Measurements from ENCODE around the gene SEMG1. TPM values are rescaled to one million over a fixed set of nuclear protein-coding genes. Genes with fewer than 3 reads are reported as not detected.
A peak's percentile ranks its signal among the peaks of the same experiment; 100 is the strongest.

SEMG1 gene, protein sequence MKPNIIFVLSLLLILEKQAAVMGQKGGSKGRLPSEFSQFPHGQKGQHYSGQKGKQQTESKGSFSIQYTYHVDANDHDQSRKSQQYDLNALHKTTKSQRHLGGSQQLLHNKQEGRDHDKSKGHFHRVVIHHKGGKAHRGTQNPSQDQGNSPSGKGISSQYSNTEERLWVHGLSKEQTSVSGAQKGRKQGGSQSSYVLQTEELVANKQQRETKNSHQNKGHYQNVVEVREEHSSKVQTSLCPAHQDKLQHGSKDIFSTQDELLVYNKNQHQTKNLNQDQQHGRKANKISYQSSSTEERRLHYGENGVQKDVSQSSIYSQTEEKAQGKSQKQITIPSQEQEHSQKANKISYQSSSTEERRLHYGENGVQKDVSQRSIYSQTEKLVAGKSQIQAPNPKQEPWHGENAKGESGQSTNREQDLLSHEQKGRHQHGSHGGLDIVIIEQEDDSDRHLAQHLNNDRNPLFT
- under 1 TPM in 1 of 10 donors, not detected in 9; 0.07 TPM for polyA plus RNA-seq (ENCODE audit: insufficient read length in 10 of 10)
- long read RNA-seq, donor 1: 0 reads
- long read RNA-seq, donor 2: 0 reads
- long read RNA-seq, donor 3: 0 reads
- long read RNA-seq, donor 4: 0 reads
- long read RNA-seq, donor 5: 0 reads
- long read RNA-seq, donor 6: 0 reads
- long read RNA-seq, donor 7: 0 reads
- long read RNA-seq, donor 8: 0 reads
- long read RNA-seq, donor 9: 0 reads

DNA sequence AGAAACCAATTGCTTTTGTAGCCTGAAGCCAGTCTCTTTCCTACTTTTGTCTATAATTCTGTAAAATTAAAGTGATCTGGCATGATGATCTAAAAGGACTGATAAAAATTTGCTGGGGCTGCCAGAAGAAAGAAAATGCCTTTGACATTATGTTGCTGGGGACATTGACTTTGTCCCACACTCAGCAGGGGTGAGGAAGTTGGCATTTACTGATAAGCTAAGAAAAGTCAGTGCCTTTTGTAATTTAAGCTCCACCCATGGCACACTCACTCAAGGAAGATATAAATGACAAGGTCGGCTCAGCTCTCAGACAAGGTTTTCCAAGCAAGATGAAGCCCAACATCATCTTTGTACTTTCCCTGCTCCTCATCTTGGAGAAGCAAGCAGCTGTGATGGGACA, at the start of gene SEMG1:
Gene SEMG1 (plus strand): TSS at position 309 of the 400 bp plus-strand sequence. CDS start 21 bp downstream, at position 330.
- no peak for DNase-seq

DNA sequence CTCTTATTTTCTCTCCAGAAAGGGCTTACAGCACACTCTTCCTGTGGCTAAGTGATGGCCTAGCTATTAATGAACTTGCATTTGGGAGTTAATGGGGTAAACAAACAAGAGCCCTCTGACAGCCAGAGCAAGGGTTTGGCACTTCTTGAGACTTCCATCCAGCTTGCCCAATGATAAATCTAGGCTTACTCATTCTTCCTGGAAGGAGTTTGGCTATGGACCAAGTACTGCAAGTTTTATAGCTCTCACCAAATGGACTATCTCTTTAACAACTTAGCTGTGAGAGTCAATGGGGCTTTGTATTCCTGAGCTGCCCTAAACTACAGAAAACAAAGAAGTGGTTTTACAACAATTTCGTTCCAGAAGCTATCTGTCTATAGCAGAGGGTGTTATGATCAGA, 48.9 kb upstream of the SEMG1 start:
- peak in 2 of 3 donors; percentile 2 to 11 for DNase-seq

DNA sequence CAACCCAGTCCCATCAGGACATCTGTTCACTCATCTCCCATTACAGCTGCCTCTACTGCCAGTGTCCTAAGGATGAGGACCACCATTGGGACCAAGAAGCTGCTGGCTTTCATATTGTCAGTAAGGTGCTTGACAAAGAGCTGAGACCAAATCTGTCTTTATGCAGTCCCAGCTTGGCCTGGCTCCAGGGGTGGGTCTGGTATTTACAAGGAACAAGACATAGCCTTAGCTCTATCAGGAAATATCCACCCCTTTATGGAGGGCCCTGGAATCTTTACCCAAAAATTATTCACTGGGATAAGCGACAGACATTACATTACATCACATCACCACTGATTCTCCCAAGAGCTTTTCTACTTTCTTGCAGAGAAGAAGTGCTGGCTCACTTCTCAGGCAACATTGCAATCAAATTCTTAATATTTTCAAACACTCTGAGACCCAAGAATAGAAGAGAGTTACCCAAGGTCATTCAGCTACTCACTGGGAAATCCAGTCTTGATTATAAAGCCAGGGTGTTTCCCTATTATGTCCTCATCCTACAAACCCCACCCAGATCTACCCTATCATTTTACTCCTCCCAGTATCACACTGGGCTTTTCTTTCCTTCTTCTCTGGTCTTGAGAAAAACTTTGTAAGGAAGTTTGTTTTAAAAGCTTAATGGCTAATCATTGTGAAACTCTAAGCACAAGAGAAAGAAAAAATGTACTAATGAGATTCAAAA, 43.6 kb upstream of the SEMG1 start:
- no peak for DNase-seq

DNA sequence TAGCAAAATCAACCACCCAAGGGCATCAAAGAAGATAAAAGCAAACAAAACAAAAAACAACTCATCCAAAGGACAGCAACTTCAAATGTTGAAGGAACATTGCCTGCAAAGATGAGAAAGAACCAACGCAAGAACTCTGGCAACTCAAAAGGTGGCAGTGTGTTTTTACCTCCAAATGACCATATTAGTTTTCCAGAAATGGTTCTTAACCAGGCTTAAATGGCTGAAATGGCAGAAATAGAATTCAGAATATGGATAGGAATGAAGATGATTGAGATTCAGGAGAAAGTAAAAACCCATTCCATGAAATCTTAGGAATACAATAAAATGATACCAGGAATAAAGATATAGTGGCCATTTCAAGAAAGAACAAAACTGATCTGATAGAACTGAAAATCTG, 41.9 kb upstream of the SEMG1 start:
- no peak for DNase-seq

DNA sequence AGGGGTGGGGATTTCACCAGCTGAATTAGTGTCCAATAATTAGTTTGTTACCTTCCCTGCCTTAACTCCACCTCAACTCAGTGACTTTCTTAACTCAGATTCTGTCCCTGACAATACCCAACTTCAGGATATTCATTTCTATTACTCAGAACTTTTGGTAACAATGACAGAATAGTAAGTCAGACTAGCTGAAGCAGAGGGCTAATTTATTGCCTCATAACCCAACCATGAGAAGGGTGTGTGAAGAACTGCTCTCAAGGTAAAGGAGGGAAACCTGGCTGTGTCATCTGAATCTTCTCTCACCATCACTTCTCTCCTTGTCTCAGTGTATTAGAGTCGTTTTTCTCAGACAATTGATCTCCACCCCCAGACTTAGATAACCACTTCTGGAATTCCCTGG, 33.3 kb upstream of the SEMG1 start:
- no peak for DNase-seq

DNA sequence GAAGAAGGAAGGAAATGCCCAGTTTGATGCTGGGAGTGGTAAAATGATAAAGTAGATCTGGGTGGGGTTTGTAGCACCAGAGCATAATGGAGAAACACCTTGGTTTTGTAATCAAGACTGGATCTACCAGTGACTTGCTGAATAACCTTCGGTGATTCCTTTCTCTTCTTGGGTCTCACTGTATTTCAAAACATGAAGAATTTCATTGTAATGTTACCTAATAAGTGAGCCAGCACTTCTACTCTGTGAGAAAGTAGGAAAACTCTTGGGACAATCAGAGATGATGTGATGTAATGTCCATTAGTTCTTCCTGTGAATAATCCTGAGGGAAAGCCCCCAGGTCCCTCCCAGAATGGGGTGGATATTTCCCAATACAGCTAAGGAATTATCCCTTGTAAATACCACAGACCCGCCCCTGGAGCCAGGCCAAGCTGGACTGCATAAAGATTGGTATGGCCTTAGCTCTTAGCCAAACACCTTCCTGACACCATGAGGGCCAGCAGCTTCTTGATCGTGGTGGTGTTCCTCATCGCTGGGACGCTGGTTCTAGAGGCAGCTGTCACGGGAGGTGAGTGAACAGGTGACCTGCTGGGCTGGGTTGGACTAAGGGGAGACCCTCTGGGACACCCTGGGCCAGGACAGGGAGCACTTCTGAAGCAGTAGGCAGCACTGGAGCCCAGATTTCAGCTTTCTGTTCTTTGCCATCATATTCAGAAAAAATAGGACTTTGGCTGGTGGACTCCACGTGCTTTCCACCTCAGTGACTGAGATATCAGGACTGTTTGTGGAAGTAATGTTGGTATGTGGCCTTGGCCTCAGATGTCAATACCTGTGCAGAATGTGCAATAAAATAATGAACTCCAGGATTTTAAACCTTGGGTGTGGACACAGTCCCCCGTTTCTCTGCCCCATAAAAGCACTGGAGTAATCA, 32.1 kb upstream of the SEMG1 start, which contains the start of gene PI3:
Gene PI3 (plus strand): TSS at position 469 of the 931 bp plus-strand sequence. CDS start 21 bp downstream, at position 490.
- DNase-seq: no peak

DNA sequence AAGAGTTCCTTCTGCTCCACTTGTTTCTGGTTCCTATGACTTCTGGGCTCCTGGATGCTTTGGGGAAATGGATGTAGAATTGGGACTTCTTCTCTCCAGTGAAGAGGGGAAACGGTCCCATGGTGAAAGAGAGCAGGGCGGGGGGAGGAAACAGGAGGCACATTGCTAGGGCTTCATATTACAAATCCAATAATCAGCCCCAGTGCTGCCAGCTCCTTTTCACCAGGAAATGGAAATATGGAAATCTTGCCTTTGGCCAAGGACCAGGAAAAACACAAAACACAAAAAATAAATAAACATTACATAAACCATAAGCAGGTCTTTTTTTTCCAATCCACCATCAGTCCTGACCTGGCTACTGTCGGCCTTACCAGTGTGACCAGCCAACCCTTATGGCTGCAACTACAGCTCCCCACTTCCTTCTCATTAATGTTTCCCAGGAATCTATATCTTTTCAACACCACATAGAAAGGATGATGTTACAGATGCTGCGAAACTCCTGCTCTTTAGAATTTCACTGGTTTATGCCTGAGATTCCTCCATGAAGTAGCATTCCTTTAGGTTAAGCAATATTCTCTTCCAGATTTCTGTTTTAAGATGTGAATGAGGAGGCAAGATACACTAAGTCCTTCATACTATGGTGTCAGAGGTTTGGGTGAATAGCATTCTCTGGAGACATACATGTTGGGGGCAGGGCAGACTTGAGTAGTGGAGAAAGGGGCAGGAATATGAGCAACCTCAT, 30.1 kb upstream of the SEMG1 start:
- DNase-seq: no peak

DNA sequence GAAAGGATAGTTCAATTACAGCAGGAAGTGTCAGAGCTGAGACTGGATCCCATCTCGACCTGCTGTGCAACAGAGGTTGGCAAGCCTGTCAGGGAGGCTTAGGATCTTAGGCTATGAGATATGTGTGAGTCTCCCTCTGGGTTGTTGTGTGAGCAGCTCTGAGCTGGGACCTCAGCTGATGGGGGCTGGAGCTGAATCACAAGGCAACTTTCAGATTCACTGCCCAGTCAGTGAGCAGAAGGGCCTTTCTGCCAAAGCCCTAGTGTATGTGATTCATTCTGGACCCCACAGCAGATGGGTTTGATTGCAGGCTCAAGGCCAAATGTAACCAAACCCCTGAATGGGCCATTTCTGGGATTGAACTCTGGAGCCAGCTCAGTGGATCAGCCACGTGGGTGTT, 27.7 kb upstream of the SEMG1 start:
- no peak for DNase-seq

DNA sequence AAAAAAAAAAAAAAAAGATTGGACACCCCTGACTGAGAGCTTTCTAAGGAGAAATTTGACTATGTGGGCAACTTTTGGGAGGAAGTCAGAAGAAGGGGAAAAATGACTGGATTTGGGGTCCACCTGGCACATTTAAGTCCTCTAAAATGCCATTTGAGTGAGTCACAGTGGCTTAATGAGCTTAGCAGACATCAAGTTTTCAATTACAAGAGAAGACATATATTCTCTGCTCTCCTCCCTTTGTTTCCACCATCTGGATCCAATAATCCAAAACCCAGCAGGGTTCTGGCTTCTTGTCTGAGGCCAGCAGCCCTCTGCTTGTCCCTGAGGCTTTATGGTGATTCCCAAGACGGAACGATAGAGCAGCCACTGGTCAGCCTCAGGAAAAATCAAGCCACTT, 25.2 kb upstream of the SEMG1 start:
- DNase-seq: peak in 2 of 3 donors; percentile 7

DNA sequence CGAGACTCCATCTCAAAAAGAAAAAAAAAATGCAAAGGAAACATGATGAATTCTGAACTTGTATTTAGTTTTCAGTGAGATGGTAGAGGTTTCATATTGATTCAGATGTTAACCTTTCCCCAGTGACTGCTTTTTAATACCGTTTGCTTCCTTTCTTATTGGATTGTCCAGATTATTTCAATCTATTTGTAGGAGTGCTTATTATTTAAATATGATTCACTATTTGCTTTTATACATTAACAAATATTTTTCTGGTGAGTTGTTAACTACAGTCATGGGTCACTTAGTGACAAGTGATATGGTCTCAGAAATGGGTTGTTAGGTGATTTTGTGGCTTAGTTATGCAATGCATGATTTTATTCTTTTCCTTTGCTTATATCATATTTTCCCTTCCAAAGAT, 23.7 kb upstream of the SEMG1 start:
- no peak for DNase-seq

DNA sequence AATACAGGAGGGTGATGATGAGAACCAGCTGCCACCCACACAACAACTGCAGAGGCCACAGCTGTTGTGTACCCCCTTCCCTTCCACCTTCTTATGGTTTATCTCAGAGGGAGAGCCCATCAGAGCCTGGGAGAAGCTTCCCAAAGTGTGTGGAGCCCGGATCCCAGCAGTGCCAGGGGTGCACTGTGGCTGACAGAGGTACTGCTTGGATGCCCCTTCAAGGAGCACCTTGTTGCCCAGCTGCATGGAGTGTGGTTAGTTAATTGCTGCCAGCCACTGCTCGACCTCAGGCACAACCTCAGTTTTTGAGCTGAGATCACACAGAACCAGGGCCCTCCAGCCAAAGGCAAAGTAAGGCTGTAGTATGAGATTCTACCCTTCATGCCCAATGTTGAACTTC, 19.1 kb upstream of the SEMG1 start:
- no peak for DNase-seq

DNA sequence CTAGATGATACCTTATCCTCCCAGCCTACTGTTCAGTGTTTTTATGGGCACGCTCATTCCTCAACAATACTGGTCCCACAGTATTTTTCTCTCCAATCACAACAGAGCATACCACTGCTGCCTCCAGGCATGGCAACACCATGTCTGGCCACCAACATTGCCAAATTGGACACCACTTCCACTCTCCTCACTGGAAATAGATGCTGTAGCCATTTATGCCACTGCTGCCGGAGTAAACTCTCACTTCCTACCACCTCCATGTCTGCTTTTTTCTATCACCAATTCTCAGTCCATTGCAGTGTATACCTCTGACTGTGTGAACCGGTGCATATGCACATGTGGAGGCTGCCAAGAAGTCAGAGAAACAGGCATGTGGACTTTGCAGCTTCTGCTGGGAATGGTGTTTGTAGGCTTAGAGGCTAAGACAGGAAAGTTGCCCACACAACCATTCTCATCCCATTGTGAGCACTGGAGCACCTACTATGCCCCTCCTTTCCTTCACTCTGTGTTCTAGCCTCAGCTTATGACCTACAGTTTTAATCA, 17.7 kb upstream of the SEMG1 start:
- DNase-seq: no peak

DNA sequence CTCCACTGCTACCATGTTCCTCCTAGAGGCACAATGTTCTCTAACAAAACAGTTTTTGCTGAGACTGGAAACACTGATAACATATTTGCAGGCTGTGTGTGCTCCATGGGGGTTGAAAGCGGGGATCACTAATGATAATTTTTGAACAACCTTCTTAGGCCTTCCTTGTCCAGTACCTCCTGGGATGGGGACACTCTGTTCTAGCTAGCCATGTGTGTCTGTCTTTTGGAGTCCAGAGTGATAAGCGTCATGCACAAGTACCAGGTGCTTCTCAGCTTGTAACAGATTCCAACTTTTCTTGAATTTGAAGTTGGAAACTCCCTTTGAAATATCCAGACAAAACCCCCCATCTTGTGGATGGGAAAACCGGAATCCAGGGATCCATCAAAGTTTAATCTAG, 17.0 kb upstream of the SEMG1 start:
- no peak for DNase-seq

DNA sequence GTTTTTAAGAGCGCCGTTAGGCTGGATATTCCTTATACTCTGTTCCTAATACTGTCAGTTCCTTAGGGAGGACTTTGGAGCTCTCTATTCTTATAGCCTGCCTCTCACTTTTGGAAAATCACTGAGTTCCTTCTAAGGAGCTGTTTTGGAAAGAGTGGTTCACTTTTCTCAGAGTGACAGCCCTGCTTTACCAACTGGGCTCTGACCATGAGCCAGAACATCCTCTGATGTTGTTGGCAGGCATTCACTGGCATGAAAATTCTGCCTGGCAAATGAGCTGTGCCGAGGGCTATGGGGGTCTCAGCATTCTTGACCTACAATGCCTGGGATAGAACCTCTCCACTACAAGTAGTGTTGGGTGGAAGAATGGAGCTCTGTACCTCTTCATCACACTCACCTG, 14.9 kb upstream of the SEMG1 start:
- DNase-seq: no peak

DNA sequence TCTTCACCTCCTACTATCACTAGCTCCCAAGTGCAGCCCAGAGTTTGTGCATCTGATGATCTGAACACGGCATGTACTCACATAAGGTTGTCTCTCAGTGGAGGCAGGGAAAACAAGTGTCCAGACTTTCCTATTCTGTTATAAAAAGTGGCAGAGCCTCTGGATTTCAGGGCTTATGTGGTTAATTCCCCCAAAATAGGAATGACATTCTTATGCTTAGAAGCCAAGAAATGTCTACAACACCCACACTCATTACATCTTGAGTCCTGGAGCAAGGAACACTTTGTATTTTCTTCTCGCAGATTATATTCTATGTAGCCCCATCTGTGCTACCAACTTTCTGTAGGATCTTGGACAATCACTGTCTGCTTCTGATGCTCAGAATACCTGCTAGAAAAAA, 13.5 kb upstream of the SEMG1 start:
- no peak for DNase-seq

DNA sequence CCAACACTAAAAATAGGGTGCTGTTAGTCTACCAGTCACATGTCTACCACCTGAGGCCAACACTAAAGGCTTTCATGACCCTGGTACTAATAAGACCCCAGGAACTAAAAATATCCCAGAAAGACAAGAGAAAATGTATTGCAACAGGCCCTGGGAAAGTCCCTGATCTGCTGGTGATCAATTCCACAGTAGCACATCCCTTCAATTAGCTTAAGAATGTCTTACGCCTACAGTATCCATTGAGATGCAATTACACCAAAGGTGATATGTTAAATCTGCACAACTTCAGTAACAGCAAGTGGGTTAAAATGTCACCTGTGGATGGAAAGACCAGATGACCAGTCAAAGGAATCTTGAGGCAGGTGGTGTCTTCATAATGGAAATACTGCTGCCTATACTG, 3.1 kb downstream of the SEMG1 start:
- DNase-seq: no peak

DNA sequence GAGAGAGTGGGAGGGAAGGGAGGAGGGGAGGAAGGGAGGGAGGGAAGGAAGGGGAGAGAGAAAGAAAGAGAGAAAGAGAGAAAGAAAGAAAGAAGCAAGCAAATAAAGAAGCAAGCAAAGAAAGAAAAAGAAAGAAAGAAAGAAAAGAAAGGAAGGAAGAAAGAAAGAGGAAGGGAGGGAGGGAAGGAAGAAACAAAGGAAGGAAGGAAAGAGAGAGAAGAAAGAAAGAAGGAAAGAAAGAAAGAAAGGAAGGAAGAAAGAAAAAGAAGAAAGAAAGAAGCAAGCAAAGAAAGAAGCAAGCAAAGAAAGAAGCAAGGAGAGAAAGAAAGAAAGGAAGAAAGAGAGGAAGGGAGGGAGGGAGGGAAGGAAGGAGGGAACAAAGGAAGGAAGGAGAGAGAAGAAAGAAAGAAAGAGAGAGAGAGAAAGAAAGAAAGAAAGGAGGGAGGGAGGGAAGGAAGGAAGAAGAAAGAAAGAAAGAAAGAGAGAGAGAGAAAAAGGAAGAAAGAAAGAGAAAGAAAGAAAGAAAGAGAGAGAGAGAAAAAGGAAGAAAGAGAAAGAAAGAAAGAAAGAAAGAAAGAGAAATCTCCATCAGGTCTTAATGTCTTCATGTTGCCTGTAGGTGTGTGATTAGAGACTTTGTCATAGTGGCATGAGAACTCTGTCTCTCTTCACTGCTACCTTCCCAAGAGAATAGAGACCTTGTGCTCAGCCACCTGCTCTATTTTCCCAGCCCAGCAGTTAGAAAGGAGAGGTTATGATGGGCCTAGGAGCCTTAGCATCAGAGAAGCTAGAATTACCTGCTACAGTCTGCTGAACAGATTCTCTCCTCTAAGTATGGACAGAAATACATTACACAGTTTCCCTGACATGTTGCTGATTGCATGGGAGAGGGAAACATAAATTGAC, 5.0 kb downstream of the SEMG1 start:
- no peak for DNase-seq

DNA sequence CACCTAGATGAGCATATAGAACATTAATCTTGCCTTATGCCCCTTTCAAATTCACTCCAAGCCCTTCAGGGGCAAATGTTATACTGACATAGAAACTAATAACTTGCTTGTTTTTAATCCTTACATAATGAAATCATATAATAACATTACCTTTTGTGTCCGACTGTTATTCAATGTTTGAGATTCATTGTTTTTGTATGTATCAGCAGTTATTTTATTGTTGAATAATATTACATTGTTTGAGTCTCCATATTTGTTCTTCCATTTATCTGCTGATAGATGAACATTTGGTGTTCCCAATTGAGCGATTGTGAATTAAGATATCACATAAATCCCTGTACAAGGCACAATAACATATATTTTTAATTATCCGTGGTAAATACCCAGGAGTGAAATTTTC, 6.0 kb downstream of the SEMG1 start:
- no peak for DNase-seq

DNA sequence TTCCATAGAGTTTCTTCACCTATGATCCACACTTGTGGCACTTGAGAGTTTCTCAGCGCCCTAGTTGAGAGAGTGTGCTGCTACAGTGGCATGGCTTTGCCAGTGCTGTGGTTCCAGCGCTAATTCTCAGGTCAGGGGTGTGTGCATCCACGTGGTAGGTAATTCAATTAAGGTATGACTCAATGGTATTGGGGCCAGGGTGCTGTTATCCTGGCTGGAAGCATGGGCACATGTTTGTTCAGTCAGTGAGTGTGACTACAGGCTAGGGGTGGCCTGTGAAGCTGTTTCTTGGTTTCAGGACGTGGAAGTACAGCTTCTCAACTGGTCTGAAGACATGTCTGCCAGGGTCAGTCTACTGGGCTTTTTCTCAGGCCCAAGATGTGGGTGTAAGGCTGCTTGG, 11.3 kb downstream of the SEMG1 start:
- no peak for DNase-seq

Measured in muscle of back (tissue), 13 donors.